Osteoblast (primary cell): Measurements from ENCODE around the gene BOLA1. TPM values are rescaled to one million over a fixed set of nuclear protein-coding genes. Genes with fewer than 3 reads are reported as not detected.
"Not testable (repeated sequence)": the region's sequence is repeated elsewhere in the genome, so short reads cannot be mapped to it uniquely, and the experiment has no call there.

Source experiments
- DNase-seq: peaks from one replicate; pipeline ENCODE4 v3.0.0; 2011; ENCODE audit warnings: low spot score, mixed read lengths; ENCODE audit not compliant: insufficient read length; ENCODE audit errors: missing footprints
- H2AFZ ChIP-seq: 2 replicates; pipeline ENCODE4 v1.6.0; 2011; ENCODE audit warnings: mild to moderate bottlenecking, low read length
- H3K27ac ChIP-seq: 2 replicates; pipeline ENCODE4 v1.5.1; 2011; ENCODE audit warnings: mild to moderate bottlenecking, low read depth, low read length, moderate library complexity
- H3K27me3 ChIP-seq: 2 replicates; pipeline ENCODE4 v1.6.0; 2012; ENCODE audit warnings: mild to moderate bottlenecking, control low read depth, inconsistent platforms, low read length, moderate library complexity; ENCODE audit not compliant: insufficient read depth
- H3K36me3 ChIP-seq: 2 replicates; pipeline ENCODE4 v1.5.1; 2011; ENCODE audit warnings: mild to moderate bottlenecking, low read length, control low read depth, moderate library complexity; ENCODE audit not compliant: insufficient read depth
- H3K4me1 ChIP-seq: 2 replicates; pipeline ENCODE4 v1.5.1; 2011; ENCODE audit warnings: mild to moderate bottlenecking, low read length, control low read depth, moderate library complexity; ENCODE audit not compliant: insufficient read depth
- H3K4me2 ChIP-seq: 2 replicates; pipeline ENCODE4 v1.6.0; 2011; ENCODE audit warnings: mild to moderate bottlenecking, low read length; ENCODE audit not compliant: insufficient read depth
- H3K4me3 ChIP-seq: fragments of 200-600 bp; sonication (generic); 3 replicates; pipeline ENCODE4 v1.5.1; 2012; ENCODE audit warnings: mild to moderate bottlenecking, low read length, inconsistent platforms; ENCODE audit not compliant: insufficient read depth
- H3K79me2 ChIP-seq: 2 replicates; pipeline ENCODE4 v1.6.0; 2012; ENCODE audit warnings: mild to moderate bottlenecking, low read length, control low read depth, inconsistent platforms; ENCODE audit not compliant: insufficient read depth
- H3K9me3 ChIP-seq: 2 replicates; pipeline ENCODE4 v1.5.1; 2011; ENCODE audit warnings: low read depth, low read length, control low read depth
- H4K20me1 ChIP-seq: 2 replicates; pipeline ENCODE4 v1.6.0; 2012; ENCODE audit warnings: mild to moderate bottlenecking, low read length, control low read depth; ENCODE audit not compliant: insufficient read depth
- CTCF ChIP-seq: IDR thresholded peaks from 2 replicates; pipeline ENCODE4 v1.5.1; 2011; ENCODE audit warnings: mild to moderate bottlenecking, low read depth, low read length, moderate library complexity; ENCODE audit errors: extremely low read depth
- total RNA-seq: library from RNA; depleted of rRNA; stranded (reverse); fragments of >200 nt; gene quantifications from 2 replicates; pipeline ENCODE4 v1.2.3, GENCODE V29; 2012

The BOLA1 gene
- total RNA-seq, 1 donor = 6.9 TPM

GRCh38 chr1:149936992-149937705, 37.8 kb downstream of the BOLA1 start:
- H3K4me3 ChIP-seq = peak overlapping the region; percentile 89
- peak overlapping the region; percentile 17 for H3K27ac ChIP-seq
- H3K4me1 ChIP-seq = peaks cover 37% of the 10 kb centered on the region
- peaks cover 9% of the 10 kb centered on the region for H3K36me3 ChIP-seq
- H4K20me1 ChIP-seq = no peaks in the 10 kb centered on the region
- peaks cover 9% of the 10 kb centered on the region for H3K79me2 ChIP-seq
- H3K9me3 ChIP-seq = no peaks in the 10 kb centered on the region
- peak overlapping the region; percentile 77 for H2AFZ ChIP-seq
- no peak for DNase-seq
- peak overlapping the region; percentile 98 for H3K4me2 ChIP-seq
- TF ChIP-seq CTCF = peak; percentile 22
- no peaks in the 10 kb centered on the region for H3K27me3 ChIP-seq

GRCh38 chr1:149937759-149938158, 38.4 kb downstream of the BOLA1 start:
- peaks cover 9% of the 10 kb centered on the region for H3K79me2 ChIP-seq
- H3K27ac ChIP-seq = peak overlapping the region; percentile 17

GRCh38 chr1:149938668-149939003, 39.3 kb downstream of the BOLA1 start:
- H2AFZ ChIP-seq, H4K20me1 ChIP-seq, H3K9me3 ChIP-seq, H3K27me3 ChIP-seq, H3K79me2 ChIP-seq, H3K36me3 ChIP-seq, DNase-seq: not testable (repeated sequence)
- Histone ChIP-seq H3K4me1 (peaks cover 37% of the 10 kb centered on the region), H3K4me3 (peak overlapping the region; percentile 61), H3K27ac (peak overlapping the region; percentile 42), H3K4me2 (peak overlapping the region; percentile 78)

More at GRCh38 chr1:149937759-149938158, 38.4 kb downstream of the BOLA1 start:
- DNase-seq = no peak
- TF ChIP-seq CTCF = no peak
- Histone ChIP-seq H2AFZ (no peak overlapping the region), H3K4me2 (peak overlapping the region; percentile 98), H3K27me3 (no peaks in the 10 kb centered on the region), H4K20me1 (no peaks in the 10 kb centered on the region), H3K9me3 (no peaks in the 10 kb centered on the region), H3K4me1 (peaks cover 37% of the 10 kb centered on the region), H3K4me3 (no peak overlapping the region), H3K36me3 (peaks cover 8% of the 10 kb centered on the region)

GRCh38 chr1:149940427-149940826, 41.1 kb downstream of the BOLA1 start:
- no peaks in the 10 kb centered on the region for H4K20me1 ChIP-seq
- H2AFZ ChIP-seq = no peak overlapping the region
- H3K4me3 ChIP-seq = no peak overlapping the region
- no peaks in the 10 kb centered on the region for H3K9me3 ChIP-seq
- peaks cover 15% of the 10 kb centered on the region for H3K36me3 ChIP-seq
- H3K27me3 ChIP-seq = no peaks in the 10 kb centered on the region
- no peak overlapping the region for H3K4me2 ChIP-seq
- DNase-seq = no peak
- peak overlapping the region; percentile 42 for H3K27ac ChIP-seq
- no peak for TF ChIP-seq CTCF
- H3K4me1 ChIP-seq = peaks cover 37% of the 10 kb centered on the region
- peaks cover 9% of the 10 kb centered on the region for H3K79me2 ChIP-seq
